IPS-15b (cell line): ENCODE measurements around the gene QPRT.
"Not testable (repeated sequence)": the region's sequence is repeated elsewhere in the genome, so short reads cannot be mapped to it uniquely, and the experiment has no call there.

Experiments
- H3K27me3 ChIP-seq: one replicate; pipeline ENCODE4 v1.6.1; 2013; ENCODE audit warnings: low read length; ENCODE audit not compliant: control insufficient read depth, insufficient read depth
- H3K36me3 ChIP-seq: one replicate; pipeline ENCODE4 v1.6.1; 2013; ENCODE audit warnings: low read length; ENCODE audit not compliant: control insufficient read depth, insufficient read depth
- H3K4me1 ChIP-seq: one replicate; pipeline ENCODE4 v1.6.1; 2013; ENCODE audit warnings: mild to moderate bottlenecking, low read length; ENCODE audit not compliant: control insufficient read depth, insufficient read depth
- H3K4me3 ChIP-seq: one replicate; pipeline ENCODE4 v1.5.1; 2013; ENCODE audit warnings: low read depth, low read length
- H3K9ac ChIP-seq: one replicate; pipeline ENCODE4 v1.6.1; 2013; ENCODE audit warnings: low read depth, mild to moderate bottlenecking, low read length
- H3K9me3 ChIP-seq: one replicate; pipeline ENCODE4 v1.6.1; 2013; ENCODE audit warnings: mild to moderate bottlenecking, low read length; ENCODE audit not compliant: control insufficient read depth, insufficient read depth

QPRT gene

GRCh38 chr16:29649588-29650494 is 29.1 kb upstream of the QPRT start:
- Histone ChIP-seq H3K4me3 (no peak overlapping the region), H3K27me3 (no peaks in the 10 kb centered on the region), H3K9me3 (no peaks in the 10 kb centered on the region), H3K4me1 (no peaks in the 10 kb centered on the region), H3K36me3 (no peaks in the 10 kb centered on the region), H3K9ac (no peak overlapping the region)

- no peak overlapping the region for H3K9ac ChIP-seq
- no peaks in the 10 kb centered on the region for H3K4me1 ChIP-seq
- no peak overlapping the region for H3K4me3 ChIP-seq
- H3K36me3 ChIP-seq, result no peaks in the 10 kb centered on the region
- no peaks in the 10 kb centered on the region for H3K9me3 ChIP-seq
- no peaks in the 10 kb centered on the region for H3K27me3 ChIP-seq
These were observed 28.2 kb upstream of the QPRT start for GRCh38 chr16:29650771-29651170.

GRCh38 chr16:29651774-29652349 is 27.1 kb upstream of the QPRT start:
- Histone ChIP-seq H3K4me3 (no peak overlapping the region), H3K36me3 (no peaks in the 10 kb centered on the region), H3K9me3 (no peaks in the 10 kb centered on the region), H3K27me3 (no peaks in the 10 kb centered on the region), H3K4me1 (no peaks in the 10 kb centered on the region), H3K9ac (no peak overlapping the region)

GRCh38 chr16:29653471-29653870 is 25.5 kb upstream of the QPRT start:
- no peaks in the 10 kb centered on the region for H3K36me3 ChIP-seq
- no peak overlapping the region for H3K9ac ChIP-seq
- no peaks in the 10 kb centered on the region for H3K27me3 ChIP-seq
- H3K4me1 ChIP-seq, result no peaks in the 10 kb centered on the region
- H3K4me3 ChIP-seq, result no peak overlapping the region
- no peaks in the 10 kb centered on the region for H3K9me3 ChIP-seq

GRCh38 chr16:29653890-29654289 is 25.1 kb upstream of the QPRT start:
- not testable (repeated sequence) for H3K9ac ChIP-seq, H3K36me3 ChIP-seq, H3K4me1 ChIP-seq, H3K27me3 ChIP-seq, H3K4me3 ChIP-seq, H3K9me3 ChIP-seq

- H3K9ac ChIP-seq, result no peak overlapping the region
- no peaks in the 10 kb centered on the region for H3K36me3 ChIP-seq
- no peaks in the 10 kb centered on the region for H3K4me1 ChIP-seq
These were observed 22.1 kb upstream of the QPRT start for GRCh38 chr16:29656688-29657523.

GRCh38 chr16:29658705-29659104 is 20.3 kb upstream of the QPRT start:
- no peak overlapping the region for H3K4me3 ChIP-seq
- no peak overlapping the region for H3K9ac ChIP-seq
- H3K36me3 ChIP-seq, result no peaks in the 10 kb centered on the region
- no peaks in the 10 kb centered on the region for H3K27me3 ChIP-seq
- no peaks in the 10 kb centered on the region for H3K9me3 ChIP-seq
- peaks cover 2% of the 10 kb centered on the region for H3K4me1 ChIP-seq

More at GRCh38 chr16:29656688-29657523, 22.1 kb upstream of the QPRT start:
- H3K4me3 ChIP-seq, result no peak overlapping the region
- no peaks in the 10 kb centered on the region for H3K9me3 ChIP-seq
- H3K27me3 ChIP-seq, result no peaks in the 10 kb centered on the region

- H3K4me1 ChIP-seq, result peaks cover 14% of the 10 kb centered on the region
These were observed 16.8 kb upstream of the QPRT start for GRCh38 chr16:29662000-29662728.

GRCh38 chr16:29662729-29663015 is 16.3 kb upstream of the QPRT start:
- Histone ChIP-seq H3K4me3 (no peak overlapping the region), H3K36me3 (no peaks in the 10 kb centered on the region), H3K4me1 (peaks cover 15% of the 10 kb centered on the region), H3K27me3 (no peaks in the 10 kb centered on the region), H3K9ac (no peak overlapping the region), H3K9me3 (no peaks in the 10 kb centered on the region)

More at GRCh38 chr16:29662000-29662728, 16.8 kb upstream of the QPRT start:
- Histone ChIP-seq H3K36me3 (no peaks in the 10 kb centered on the region), H3K4me3 (no peak overlapping the region), H3K9ac (no peak overlapping the region), H3K9me3 (no peaks in the 10 kb centered on the region), H3K27me3 (no peaks in the 10 kb centered on the region)

GRCh38 chr16:29663016-29663806 is 15.8 kb upstream of the QPRT start, which contains the start of gene SPN:
SPN (plus strand) TSS chr16:29663247; CDS start chr16:29663729, 482 bp downstream.
- Histone ChIP-seq H3K4me1 (peaks cover 15% of the 10 kb centered on the region), H3K9me3 (no peaks in the 10 kb centered on the region), H3K9ac (no peak within 1 kb of the TSS), H3K36me3 (no peaks in the 10 kb centered on the region), H3K27me3 (no peaks in the 10 kb centered on the region), H3K4me3 (no peak within 1 kb of the TSS)

GRCh38 chr16:29663807-29664090 is 15.2 kb upstream of the QPRT start:
- H3K9ac ChIP-seq, result no peak overlapping the region
- peaks cover 15% of the 10 kb centered on the region for H3K4me1 ChIP-seq
- no peaks in the 10 kb centered on the region for H3K36me3 ChIP-seq
- no peaks in the 10 kb centered on the region for H3K27me3 ChIP-seq
- H3K9me3 ChIP-seq, result no peaks in the 10 kb centered on the region
- no peak overlapping the region for H3K4me3 ChIP-seq
